ENCODE data around the gene TPO.

DNA sequence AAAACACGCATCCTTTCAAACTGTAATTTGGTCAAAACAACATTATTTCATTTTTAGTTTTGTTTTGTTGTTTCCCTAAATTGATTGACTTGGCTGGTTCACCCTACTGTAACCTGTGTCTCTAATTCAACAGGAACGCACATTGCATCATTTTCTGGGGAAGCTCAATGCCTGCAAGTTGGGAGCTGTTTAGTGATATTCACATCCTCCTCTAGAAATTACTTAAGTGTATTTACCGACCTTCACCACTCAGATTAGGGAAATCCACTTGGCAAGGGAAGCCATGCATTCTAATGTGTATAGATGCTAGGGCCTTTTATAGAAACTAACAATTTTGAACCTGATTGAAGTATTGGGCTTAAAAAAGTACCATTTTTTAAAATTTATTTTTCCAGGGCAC, 7.3 kb upstream of the TPO start:
- TF ChIP-seq, protein P1, sequence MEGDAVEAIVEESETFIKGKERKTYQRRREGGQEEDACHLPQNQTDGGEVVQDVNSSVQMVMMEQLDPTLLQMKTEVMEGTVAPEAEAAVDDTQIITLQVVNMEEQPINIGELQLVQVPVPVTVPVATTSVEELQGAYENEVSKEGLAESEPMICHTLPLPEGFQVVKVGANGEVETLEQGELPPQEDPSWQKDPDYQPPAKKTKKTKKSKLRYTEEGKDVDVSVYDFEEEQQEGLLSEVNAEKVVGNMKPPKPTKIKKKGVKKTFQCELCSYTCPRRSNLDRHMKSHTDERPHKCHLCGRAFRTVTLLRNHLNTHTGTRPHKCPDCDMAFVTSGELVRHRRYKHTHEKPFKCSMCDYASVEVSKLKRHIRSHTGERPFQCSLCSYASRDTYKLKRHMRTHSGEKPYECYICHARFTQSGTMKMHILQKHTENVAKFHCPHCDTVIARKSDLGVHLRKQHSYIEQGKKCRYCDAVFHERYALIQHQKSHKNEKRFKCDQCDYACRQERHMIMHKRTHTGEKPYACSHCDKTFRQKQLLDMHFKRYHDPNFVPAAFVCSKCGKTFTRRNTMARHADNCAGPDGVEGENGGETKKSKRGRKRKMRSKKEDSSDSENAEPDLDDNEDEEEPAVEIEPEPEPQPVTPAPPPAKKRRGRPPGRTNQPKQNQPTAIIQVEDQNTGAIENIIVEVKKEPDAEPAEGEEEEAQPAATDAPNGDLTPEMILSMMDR (IDR thresholded peaks at IDR 0.05), result no peak
- TF ChIP-seq POLR2AphosphoS5 (IDR thresholded peaks at IDR 0.05) (no peak), EP300 (IDR thresholded peaks at IDR 0.05) (no peak)
